Activated T-helper 1 cell treated with Interleukin-2 at 50 U/mL for 16 hours (primary cell): Measurements from ENCODE around the gene LRP5.
"Not testable (repeated sequence)": the region's sequence is repeated elsewhere in the genome, so short reads cannot be mapped to it uniquely, and the experiment has no call there.

ENCODE experiments used
- DNase-seq: peaks from one replicate; pipeline ENCODE4 v3.0.0-alpha.2; 2020; ENCODE audit warnings: low read depth

LRP5 gene

GRCh38 chr11:68282141-68282860 lies 30.1 kb upstream of the LRP5 start:
- DNase-seq, result no peak

GRCh38 chr11:68282861-68283230 lies 29.5 kb upstream of the LRP5 start:
- DNase-seq, result no peak

- not testable (repeated sequence) for DNase-seq
These were observed 27.8 kb upstream of the LRP5 start for GRCh38 chr11:68284588-68284987.

GRCh38 chr11:68287419-68287818 lies 25.0 kb upstream of the LRP5 start:
- DNase-seq, result no peak

GRCh38 chr11:68289456-68289855 lies 22.9 kb upstream of the LRP5 start:
- no peak for DNase-seq

GRCh38 chr11:68293708-68294107 lies 18.7 kb upstream of the LRP5 start:
- no peak for DNase-seq

- DNase-seq, result no peak
These were observed 17.1 kb upstream of the LRP5 start for GRCh38 chr11:68295271-68295670.

GRCh38 chr11:68295940-68296339 lies 16.5 kb upstream of the LRP5 start:
- no peak for DNase-seq

GRCh38 chr11:68296344-68297051 lies 15.9 kb upstream of the LRP5 start:
- DNase-seq, result no peak

GRCh38 chr11:68297052-68297378 lies 15.4 kb upstream of the LRP5 start:
- DNase-seq, result no peak

GRCh38 chr11:68297494-68297811 lies 14.9 kb upstream of the LRP5 start:
- DNase-seq, result no peak

- peak; percentile 55 for DNase-seq
These were observed 14.4 kb upstream of the LRP5 start for GRCh38 chr11:68297812-68298658.

GRCh38 chr11:68298659-68299516 lies 13.5 kb upstream of the LRP5 start:
- DNase-seq, result no peak

GRCh38 chr11:68299517-68299879 lies 12.9 kb upstream of the LRP5 start:
- not testable (repeated sequence) for DNase-seq

GRCh38 chr11:68300076-68300830 lies 12.1 kb upstream of the LRP5 start:
- no peak for DNase-seq

GRCh38 chr11:68302256-68302655 lies 10.1 kb upstream of the LRP5 start:
- DNase-seq, result no peak

- no peak for DNase-seq
These were observed 9.7 kb upstream of the LRP5 start for GRCh38 chr11:68302670-68303069.

GRCh38 chr11:68303083-68303482 lies 9.3 kb upstream of the LRP5 start:
- DNase-seq, result no peak

- no peak for DNase-seq
These were observed 8.2 kb upstream of the LRP5 start for GRCh38 chr11:68303982-68304780.

- no peak for DNase-seq
These were observed 5.8 kb upstream of the LRP5 start for GRCh38 chr11:68306636-68307035.

- no peak for DNase-seq
These were observed 4.3 kb upstream of the LRP5 start for GRCh38 chr11:68308068-68308467.
